ENCODE data around the gene SEMA4D.

DNA sequence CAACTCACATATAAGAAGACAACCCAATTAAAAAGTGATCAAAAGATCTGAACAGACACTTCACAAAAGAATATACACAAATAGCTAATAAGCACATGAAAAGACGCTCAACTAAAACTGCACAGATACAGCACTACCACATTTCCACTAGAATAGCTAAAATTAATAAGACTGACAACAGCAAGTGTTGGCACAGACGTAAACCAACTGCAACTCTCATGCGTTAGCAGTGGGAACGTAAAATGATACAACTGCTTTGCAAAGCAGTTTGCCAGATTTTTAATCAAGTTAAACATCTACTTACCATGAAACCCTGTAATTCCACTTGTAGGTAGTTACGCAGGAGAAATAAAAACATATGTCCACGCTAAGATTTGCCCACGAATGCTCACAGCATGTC lies 9.0 kb downstream of the SEMA4D start:
- TF ChIP-seq POLR2A (IDR thresholded peaks at IDR 0.05; ENCODE audit: low read length) (no peak), GATA1 (IDR thresholded peaks at IDR 0.05; ENCODE audit: low read depth, low read length) (no peak)

Data from erythroblast (primary cell).